Measurements from ENCODE around the gene FBN2.

Gene FBN2

DNA sequence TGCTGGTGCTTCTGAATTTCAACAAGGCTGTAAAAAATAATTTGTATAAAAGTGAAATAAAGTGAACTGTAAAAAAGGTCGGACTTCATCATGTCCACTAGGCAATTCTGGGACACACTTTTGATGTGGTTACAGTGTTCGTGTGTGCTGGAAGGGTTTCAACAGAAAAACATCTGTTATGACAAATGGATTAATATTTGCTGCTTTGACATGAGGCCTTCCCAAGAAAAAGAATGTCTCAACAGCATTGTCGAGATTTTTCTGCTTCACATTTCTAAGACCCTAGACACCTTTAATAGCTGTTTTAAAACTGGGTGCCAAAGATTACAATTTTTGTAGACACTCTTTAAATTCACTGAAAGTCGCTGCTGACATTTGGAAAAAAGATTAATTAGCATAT, 237.9 kb downstream of the FBN2 start:
- Mint-ChIP-seq H3K36me3 (no peaks in the 10 kb centered on the region), H3K4me3 (no peak overlapping the region), H3K27ac (no peak overlapping the region), H3K4me1 (no peaks in the 10 kb centered on the region), H3K27me3 (peaks cover 1% of the 10 kb centered on the region), H3K9me3 (no peaks in the 10 kb centered on the region)
- ATAC-seq (ENCODE audit: low read depth) (no peak), DNase-seq (ENCODE audit: low spot score in 2 of 2) (no peak)

DNA sequence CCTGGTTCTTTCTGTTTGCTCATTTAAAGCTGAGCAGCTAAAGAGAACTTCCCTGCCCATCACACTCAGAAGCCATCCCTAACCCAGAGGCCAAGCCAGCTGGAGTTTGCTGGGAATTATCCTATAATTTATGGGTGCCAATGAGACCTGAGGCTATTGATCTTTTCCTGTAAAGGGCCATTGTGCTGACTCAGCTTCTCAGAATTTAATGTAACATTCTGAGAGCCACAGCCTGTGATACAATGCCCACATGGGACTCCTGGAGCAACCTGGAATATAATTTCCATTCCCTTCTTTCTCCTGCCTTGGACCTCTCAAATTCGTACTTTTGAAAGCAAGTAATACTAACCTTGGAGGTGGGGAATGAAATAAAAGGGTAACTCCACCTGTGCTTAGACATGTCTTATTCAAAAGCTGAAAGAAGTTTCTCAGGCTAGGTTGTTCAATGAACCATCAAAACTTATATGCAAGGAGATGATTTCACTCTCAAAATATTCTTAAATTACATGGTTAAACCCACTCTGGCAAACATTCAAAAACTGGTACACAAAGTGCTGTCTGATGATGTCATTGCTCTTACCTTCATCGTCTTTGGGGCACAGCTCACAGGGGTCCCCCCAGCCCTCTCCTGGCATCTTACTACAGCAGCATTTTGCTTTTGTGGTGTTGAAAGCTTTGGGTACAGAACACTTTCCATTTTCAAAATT, 247.7 kb downstream of the FBN2 start:
- H3K27me3 Mint-ChIP-seq: no peaks in the 10 kb centered on the region
- no peak overlapping the region for H3K27ac Mint-ChIP-seq
- DNase-seq (ENCODE audit: low spot score in 2 of 2) (no peak), ATAC-seq (ENCODE audit: low read depth) (no peak)
- no peaks in the 10 kb centered on the region for H3K4me1 Mint-ChIP-seq
- H3K4me3 Mint-ChIP-seq: no peak overlapping the region
- H3K36me3 Mint-ChIP-seq: no peaks in the 10 kb centered on the region
- peaks cover 1% of the 10 kb centered on the region for H3K9me3 Mint-ChIP-seq

DNA sequence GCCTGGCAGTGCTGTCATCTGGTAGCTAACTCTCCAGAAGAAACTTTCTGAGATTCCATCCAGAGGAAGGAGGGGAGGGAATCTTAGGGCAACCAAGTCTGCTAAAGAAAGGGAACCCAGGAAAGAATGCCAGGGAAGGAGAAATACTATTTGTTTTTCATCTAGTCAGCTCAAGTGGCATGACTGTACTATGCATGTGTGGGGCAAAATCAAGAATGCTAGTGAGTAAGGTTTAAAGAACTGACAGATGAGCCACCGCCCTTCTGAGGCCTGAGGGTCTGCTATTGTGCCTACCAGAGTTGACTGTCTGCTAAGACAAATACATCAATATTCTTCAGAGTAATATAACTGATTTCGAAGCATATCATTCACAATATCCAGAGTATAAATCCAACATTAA, 250.3 kb downstream of the FBN2 start:
- Mint-ChIP-seq H3K27ac (no peak overlapping the region), H3K4me3 (no peak overlapping the region), H3K9me3 (peaks cover 2% of the 10 kb centered on the region), H3K36me3 (no peaks in the 10 kb centered on the region), H3K4me1 (no peaks in the 10 kb centered on the region), H3K27me3 (peaks cover 2% of the 10 kb centered on the region)
- ATAC-seq (ENCODE audit: low read depth) (no peak), DNase-seq (ENCODE audit: low spot score in 2 of 2) (no peak)

DNA sequence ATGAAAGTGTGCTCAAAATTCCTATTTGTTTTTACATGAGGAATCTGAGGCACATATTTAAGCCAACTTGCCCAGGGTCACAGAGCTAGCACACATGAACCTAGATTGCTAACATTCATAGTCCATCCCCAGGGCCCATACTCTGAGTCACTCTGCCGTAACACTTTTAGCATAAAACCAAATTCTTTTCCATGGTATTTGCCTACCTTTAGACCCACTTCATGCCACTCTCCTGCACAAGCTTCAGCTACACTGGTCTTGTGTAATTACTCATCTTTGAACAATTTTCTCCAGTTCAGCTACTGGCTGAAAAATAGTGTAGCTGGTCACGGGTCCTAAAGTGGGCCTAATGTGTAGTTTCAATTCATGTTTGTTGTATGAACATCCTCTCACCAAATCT, 253.8 kb downstream of the FBN2 start:
- H3K4me3 Mint-ChIP-seq: no peak overlapping the region
- peaks cover 3% of the 10 kb centered on the region for H3K27me3 Mint-ChIP-seq
- DNase-seq (ENCODE audit: low spot score in 2 of 2) (no peak), ATAC-seq (ENCODE audit: low read depth) (no peak)
- H3K36me3 Mint-ChIP-seq: no peaks in the 10 kb centered on the region
- no peak overlapping the region for H3K27ac Mint-ChIP-seq
- H3K4me1 Mint-ChIP-seq: no peaks in the 10 kb centered on the region
- peaks cover 2% of the 10 kb centered on the region for H3K9me3 Mint-ChIP-seq

DNA sequence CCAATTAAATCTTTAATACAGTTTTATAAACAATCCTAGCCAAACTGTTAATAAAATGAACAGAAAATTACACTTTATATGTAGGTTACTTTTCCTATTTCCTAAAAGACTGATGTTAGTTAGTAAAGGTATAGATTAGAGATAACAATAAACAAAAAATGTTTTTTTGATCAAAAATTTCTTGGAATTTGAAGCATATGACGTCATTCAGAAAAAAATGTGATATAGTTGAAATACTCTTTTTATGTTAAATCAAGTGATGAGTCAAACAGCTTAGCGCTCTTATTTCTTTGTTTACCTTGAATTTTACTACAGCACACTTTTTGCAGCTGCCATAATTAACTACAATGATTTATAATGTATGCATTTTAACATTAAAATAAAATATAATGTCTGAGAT, 258.7 kb downstream of the FBN2 start:
- ATAC-seq (ENCODE audit: low read depth): no peak
- DNase-seq (ENCODE audit: low spot score in 2 of 2): no peak
- Mint-ChIP-seq H3K27ac (no peak overlapping the region), H3K4me1 (no peaks in the 10 kb centered on the region), H3K4me3 (no peak overlapping the region), H3K9me3 (peaks cover 2% of the 10 kb centered on the region), H3K36me3 (no peaks in the 10 kb centered on the region), H3K27me3 (peaks cover 4% of the 10 kb centered on the region)

GRCh38 chr5:128276537-128277216, 261.4 kb downstream of the FBN2 start:
- Mint-ChIP-seq H3K9me3 (no peaks in the 10 kb centered on the region), H3K4me3 (no peak overlapping the region), H3K36me3 (no peaks in the 10 kb centered on the region), H3K27ac (no peak overlapping the region), H3K27me3 (peaks cover 1% of the 10 kb centered on the region), H3K4me1 (no peaks in the 10 kb centered on the region)
- DNase-seq (ENCODE audit: low spot score in 2 of 2) (no peak), ATAC-seq (ENCODE audit: low read depth) (no peak)

DNA sequence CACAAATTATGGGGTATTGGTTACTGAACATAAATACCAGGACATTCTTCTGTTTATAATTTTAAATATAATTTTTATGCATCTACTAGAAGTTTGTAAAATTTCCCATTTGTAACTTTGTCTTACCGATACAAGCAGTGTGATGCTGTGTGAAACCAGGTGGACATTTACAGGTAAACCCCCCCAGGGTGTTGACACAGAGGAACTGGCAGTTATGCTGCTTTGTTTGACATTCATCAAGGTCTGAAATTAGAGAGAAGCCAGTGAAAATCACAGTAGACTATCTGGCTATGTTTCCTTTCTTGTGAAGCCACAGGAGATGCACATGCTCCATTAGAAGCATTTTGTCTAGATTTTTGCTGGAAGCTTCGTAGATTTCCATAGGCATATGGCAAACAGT, 263.6 kb downstream of the FBN2 start:
- DNase-seq (ENCODE audit: low spot score in 2 of 2) (no peak), ATAC-seq (ENCODE audit: low read depth) (no peak)
- Mint-ChIP-seq H3K27ac (no peak overlapping the region), H3K4me1 (no peaks in the 10 kb centered on the region), H3K4me3 (no peak overlapping the region), H3K27me3 (peaks cover 4% of the 10 kb centered on the region), H3K9me3 (no peaks in the 10 kb centered on the region), H3K36me3 (no peaks in the 10 kb centered on the region)

DNA sequence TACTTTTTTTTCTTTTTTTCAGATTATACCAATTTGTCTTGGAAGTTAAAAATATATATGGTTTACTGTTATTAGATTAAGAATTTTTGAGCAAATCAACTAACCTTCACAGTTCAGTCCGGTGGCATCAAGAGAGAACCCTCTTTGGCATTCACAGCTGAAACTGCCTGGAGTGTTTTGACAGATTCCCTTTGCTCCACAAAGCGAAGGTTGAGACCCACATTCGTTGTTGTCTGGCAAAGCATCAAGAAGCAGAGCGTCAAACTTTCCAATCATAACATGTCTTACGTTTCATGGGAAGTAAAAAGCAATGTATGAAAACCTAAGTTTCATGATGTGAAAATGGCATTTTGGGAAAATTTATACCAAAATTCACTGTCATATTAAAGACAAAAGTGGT, 264.3 kb downstream of the FBN2 start:
- DNase-seq (ENCODE audit: low spot score in 2 of 2) (no peak), ATAC-seq (ENCODE audit: low read depth) (no peak)
- Mint-ChIP-seq H3K4me1 (no peaks in the 10 kb centered on the region), H3K4me3 (no peak overlapping the region), H3K27ac (no peak overlapping the region), H3K9me3 (no peaks in the 10 kb centered on the region), H3K27me3 (peaks cover 5% of the 10 kb centered on the region), H3K36me3 (no peaks in the 10 kb centered on the region)

DNA sequence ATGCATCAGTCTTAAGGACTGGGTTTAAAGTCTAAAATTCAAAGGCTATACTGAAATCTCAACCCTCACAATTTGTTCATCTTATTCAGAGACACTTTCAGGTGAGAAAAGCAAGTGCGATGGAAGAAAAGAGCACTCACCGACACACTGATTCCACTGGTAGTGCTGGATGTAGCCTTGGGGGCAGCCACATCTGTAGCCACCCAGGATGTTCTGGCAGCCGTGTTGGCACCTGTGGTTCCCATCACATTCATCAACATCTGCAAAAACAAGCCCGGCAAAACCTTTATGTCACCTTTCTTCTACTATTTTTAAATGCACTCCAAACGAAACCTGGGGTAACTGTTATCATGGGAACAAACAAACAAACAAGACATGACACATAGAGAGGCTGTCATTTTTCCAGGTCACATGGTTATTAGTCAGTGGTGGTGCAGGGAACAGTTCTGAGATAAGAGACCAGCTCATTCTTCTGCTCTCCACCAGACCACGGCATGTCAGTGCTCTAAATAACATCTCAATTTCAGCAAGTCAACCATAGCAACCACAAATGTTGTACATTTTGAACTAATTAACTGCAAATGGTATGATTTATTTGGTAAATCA, 266.1 kb downstream of the FBN2 start:
- H3K36me3 Mint-ChIP-seq: no peaks in the 10 kb centered on the region
- H3K27me3 Mint-ChIP-seq: peaks cover 5% of the 10 kb centered on the region
- DNase-seq (ENCODE audit: low spot score in 2 of 2): no peak
- no peaks in the 10 kb centered on the region for H3K4me1 Mint-ChIP-seq
- no peaks in the 10 kb centered on the region for H3K9me3 Mint-ChIP-seq
- no peak overlapping the region for H3K27ac Mint-ChIP-seq
- no peak for ATAC-seq (ENCODE audit: low read depth)
- no peak overlapping the region for H3K4me3 Mint-ChIP-seq

- no peaks in the 10 kb centered on the region for H3K36me3 Mint-ChIP-seq
- ATAC-seq (ENCODE audit: low read depth) (no peak), DNase-seq (ENCODE audit: low spot score in 2 of 2) (no peak)
- no peaks in the 10 kb centered on the region for H3K4me1 Mint-ChIP-seq
- H3K4me3 Mint-ChIP-seq: no peak overlapping the region
- H3K27me3 Mint-ChIP-seq: peaks cover 6% of the 10 kb centered on the region
- no peaks in the 10 kb centered on the region for H3K9me3 Mint-ChIP-seq
- no peak overlapping the region for H3K27ac Mint-ChIP-seq
These were observed 267.0 kb downstream of the FBN2 start for GRCh38 chr5:128271071-128271470.

GRCh38 chr5:128264564-128265360, 273.3 kb downstream of the FBN2 start:
- Mint-ChIP-seq H3K4me1 (no peaks in the 10 kb centered on the region), H3K27ac (no peak overlapping the region)

GRCh38 chr5:128263357-128263756, 274.7 kb downstream of the FBN2 start:
- DNase-seq (ENCODE audit: low spot score in 2 of 2): no peak
- H3K36me3 Mint-ChIP-seq: no peaks in the 10 kb centered on the region
- no peak overlapping the region for H3K4me3 Mint-ChIP-seq
- ATAC-seq (ENCODE audit: low read depth): no peak
- H3K9me3 Mint-ChIP-seq: no peaks in the 10 kb centered on the region
- H3K4me1 Mint-ChIP-seq: no peaks in the 10 kb centered on the region
- no peak overlapping the region for H3K27ac Mint-ChIP-seq
- peaks cover 6% of the 10 kb centered on the region for H3K27me3 Mint-ChIP-seq

More at GRCh38 chr5:128264564-128265360, 273.3 kb downstream of the FBN2 start:
- no peak for DNase-seq (ENCODE audit: low spot score in 2 of 2)
- peaks cover 8% of the 10 kb centered on the region for H3K27me3 Mint-ChIP-seq
- no peaks in the 10 kb centered on the region for H3K9me3 Mint-ChIP-seq
- H3K4me3 Mint-ChIP-seq: no peak overlapping the region
- no peak for ATAC-seq (ENCODE audit: low read depth)
- no peaks in the 10 kb centered on the region for H3K36me3 Mint-ChIP-seq

GRCh38 chr5:128262911-128263310, 275.1 kb downstream of the FBN2 start:
- Mint-ChIP-seq H3K36me3 (no peaks in the 10 kb centered on the region), H3K4me1 (no peaks in the 10 kb centered on the region), H3K27ac (no peak overlapping the region)

GRCh38 chr5:128259607-128260021, 278.4 kb downstream of the FBN2 start:
- no peak overlapping the region for H3K4me3 Mint-ChIP-seq
- peaks cover 3% of the 10 kb centered on the region for H3K9me3 Mint-ChIP-seq
- no peak overlapping the region for H3K27ac Mint-ChIP-seq
- no peaks in the 10 kb centered on the region for H3K36me3 Mint-ChIP-seq
- no peaks in the 10 kb centered on the region for H3K4me1 Mint-ChIP-seq
- DNase-seq (ENCODE audit: low spot score in 2 of 2) (no peak), ATAC-seq (ENCODE audit: low read depth) (no peak)
- H3K27me3 Mint-ChIP-seq: peaks cover 3% of the 10 kb centered on the region

More at GRCh38 chr5:128262911-128263310, 275.1 kb downstream of the FBN2 start:
- Mint-ChIP-seq H3K9me3 (no peaks in the 10 kb centered on the region), H3K4me3 (no peak overlapping the region), H3K27me3 (peaks cover 6% of the 10 kb centered on the region)
- DNase-seq (ENCODE audit: low spot score in 2 of 2) (no peak), ATAC-seq (ENCODE audit: low read depth) (no peak)

All from memory B cell (primary cell).